ENCODE data around the gene MYL5.
"Not testable (repeated sequence)": the region's sequence is repeated elsewhere in the genome, so short reads cannot be mapped to it uniquely, and the experiment has no call there.

The MYL5 gene

GRCh38 chr4:636628-637159, 37.6 kb upstream of the MYL5 start:
- no peak for DNase-seq

- DNase-seq: no peak
Observed at GRCh38 chr4:637536-638280, 36.6 kb upstream of the MYL5 start.

GRCh38 chr4:642366-642765, 32.0 kb upstream of the MYL5 start:
- not testable (repeated sequence) for DNase-seq

GRCh38 chr4:646460-646859, 27.9 kb upstream of the MYL5 start:
- DNase-seq: no peak

GRCh38 chr4:647481-647880, 26.9 kb upstream of the MYL5 start:
- DNase-seq: no peak

- no peak for DNase-seq
Observed at GRCh38 chr4:648579-649292, 25.6 kb upstream of the MYL5 start.

- no peak for DNase-seq
Observed at GRCh38 chr4:649293-649625, 25.1 kb upstream of the MYL5 start.

- no peak for DNase-seq
Observed at GRCh38 chr4:649751-650310, 24.5 kb upstream of the MYL5 start.

GRCh38 chr4:650461-650860, 23.9 kb upstream of the MYL5 start:
- DNase-seq: no peak

GRCh38 chr4:650951-651883, 23.1 kb upstream of the MYL5 start:
- DNase-seq: no peak

- DNase-seq: no peak
Observed at GRCh38 chr4:651884-652642, 22.3 kb upstream of the MYL5 start.

GRCh38 chr4:653080-653821, 21.1 kb upstream of the MYL5 start:
- DNase-seq: no peak

- no peak for DNase-seq
Observed at GRCh38 chr4:653831-654502, 20.4 kb upstream of the MYL5 start.

- DNase-seq: no peak
Observed at GRCh38 chr4:654503-654845, 19.9 kb upstream of the MYL5 start.

- no peak for DNase-seq
Observed at GRCh38 chr4:654871-655463, 19.4 kb upstream of the MYL5 start.

GRCh38 chr4:655464-656151, 18.7 kb upstream of the MYL5 start:
- DNase-seq: no peak

GRCh38 chr4:656436-657337, 17.7 kb upstream of the MYL5 start:
- no peak for DNase-seq

GRCh38 chr4:657338-657833, 17.0 kb upstream of the MYL5 start:
- no peak for DNase-seq

Data from activated CD4-positive, CD25-positive, alpha-beta regulatory T cell treated with anti-CD3 and anti-CD28 coated beads, Interleukin-2, amount 50 U/mL, for 72 hours (primary cell).